Activated CD8-positive, alpha-beta memory T cell treated with anti-CD3 and anti-CD28 coated beads, Interleukin-2, amount 10 ng/mL, durations not matched to agents 7 days and 5 days (primary cell): Measurements from ENCODE around the gene NALF2. TPM values are rescaled to one million over a fixed set of nuclear protein-coding genes. Genes with fewer than 3 reads are reported as not detected.
A peak's percentile ranks its signal among the peaks of the same experiment; 100 is the strongest.

ENCODE experiments used
- ATAC-seq: fragments of 150-1000 bp; cut with Tn5 transposase; one replicate; pipeline ENCODE4 v1.10.0; 2021; ENCODE audit warnings: moderate library complexity
- CTCF ChIA-PET: fragments of 350-600 bp; sonication (Branson Sonifier 250); formaldehyde crosslinking; loops from one replicate; lab custom pipeline; 2021; ENCODE audit warnings: antibody characterized with exemption; lab: Charles Lee
- DNase-seq: peaks from one replicate; pipeline ENCODE4 v3.0.0-alpha.2; 2020
- H3K27ac Mint-ChIP-seq: one replicate; pipeline ENCODE4 v1.8.0; 2021; ENCODE audit warnings: mild to moderate bottlenecking, mixed read lengths
- H3K27me3 Mint-ChIP-seq: one replicate; pipeline ENCODE4 v1.8.0; 2021; ENCODE audit warnings: mixed read lengths
- H3K36me3 Mint-ChIP-seq: one replicate; pipeline ENCODE4 v1.8.0; 2021; ENCODE audit warnings: mild to moderate bottlenecking, mixed read lengths
- H3K4me1 Mint-ChIP-seq: one replicate; pipeline ENCODE4 v1.8.0; 2021; ENCODE audit warnings: mixed read lengths
- H3K4me3 Mint-ChIP-seq: one replicate; pipeline ENCODE4 v1.8.0; 2021; ENCODE audit warnings: mild to moderate bottlenecking, moderate library complexity, mixed read lengths
- H3K9me3 Mint-ChIP-seq: one replicate; pipeline ENCODE4 v1.8.0; 2022; ENCODE audit warnings: low read depth, mixed read lengths
- total RNA-seq, 2 experiments: library from RNA; stranded (reverse); gene quantifications; one replicate each; pipeline ENCODE4 v1.2.3, GENCODE V29; 2021

Gene NALF2
- total RNA-seq, 2 experiments from 2014 or later = 0.23 TPM; not detected in 1

GRCh38 chrX:69506617-69507499, 2.7 kb downstream of the NALF2 start:
- CTCF ChIA-PET = no interaction called here
- DNase-seq = no peak
- H3K4me3 Mint-ChIP-seq = no peak overlapping the region
- no peaks in the 10 kb centered on the region for H3K9me3 Mint-ChIP-seq
- H3K27ac Mint-ChIP-seq = no peak overlapping the region
- ATAC-seq = no peak
- H3K27me3 Mint-ChIP-seq = peaks cover 27% of the 10 kb centered on the region
- H3K4me1 Mint-ChIP-seq = peaks cover 3% of the 10 kb centered on the region
- H3K36me3 Mint-ChIP-seq = no peaks in the 10 kb centered on the region

GRCh38 chrX:69507500-69507789, 3.3 kb downstream of the NALF2 start:
- Mint-ChIP-seq H3K27me3 (peaks cover 27% of the 10 kb centered on the region), H3K27ac (no peak overlapping the region), H3K4me1 (peaks cover 3% of the 10 kb centered on the region), H3K9me3 (no peaks in the 10 kb centered on the region), H3K36me3 (no peaks in the 10 kb centered on the region), H3K4me3 (no peak overlapping the region)
- ATAC-seq = no peak
- DNase-seq = no peak
- CTCF ChIA-PET = no interaction called here

GRCh38 chrX:69508610-69509009, 4.5 kb downstream of the NALF2 start:
- Mint-ChIP-seq H3K27ac (no peak overlapping the region), H3K36me3 (no peaks in the 10 kb centered on the region), H3K9me3 (no peaks in the 10 kb centered on the region), H3K4me1 (peaks cover 3% of the 10 kb centered on the region), H3K4me3 (no peak overlapping the region), H3K27me3 (peaks cover 24% of the 10 kb centered on the region)
- ATAC-seq (no peak), DNase-seq (no peak)
- CTCF ChIA-PET = no interaction called here

GRCh38 chrX:69510137-69510715, 6.1 kb downstream of the NALF2 start:
- Mint-ChIP-seq H3K36me3 (no peaks in the 10 kb centered on the region), H3K27ac (no peak overlapping the region), H3K27me3 (peaks cover 22% of the 10 kb centered on the region)

GRCh38 chrX:69510914-69511513, 6.9 kb downstream of the NALF2 start:
- Mint-ChIP-seq H3K27me3 (peaks cover 17% of the 10 kb centered on the region), H3K9me3 (no peaks in the 10 kb centered on the region), H3K4me1 (no peaks in the 10 kb centered on the region), H3K4me3 (no peak overlapping the region), H3K36me3 (no peaks in the 10 kb centered on the region), H3K27ac (no peak overlapping the region)
- DNase-seq (no peak), ATAC-seq (no peak)
- CTCF ChIA-PET = no interaction called here

More at GRCh38 chrX:69510137-69510715, 6.1 kb downstream of the NALF2 start:
- CTCF ChIA-PET = no interaction called here
- H3K4me3 Mint-ChIP-seq = no peak overlapping the region
- no peak for ATAC-seq
- peaks cover 3% of the 10 kb centered on the region for H3K4me1 Mint-ChIP-seq
- DNase-seq = no peak
- no peaks in the 10 kb centered on the region for H3K9me3 Mint-ChIP-seq

- H3K27ac Mint-ChIP-seq = no peak overlapping the region
- ATAC-seq = no peak
- CTCF ChIA-PET = no interaction called here
- DNase-seq = no peak
- no peaks in the 10 kb centered on the region for H3K36me3 Mint-ChIP-seq
- no peaks in the 10 kb centered on the region for H3K4me1 Mint-ChIP-seq
- no peak overlapping the region for H3K4me3 Mint-ChIP-seq
- peaks cover 7% of the 10 kb centered on the region for H3K27me3 Mint-ChIP-seq
- H3K9me3 Mint-ChIP-seq = no peaks in the 10 kb centered on the region
These were observed 17.9 kb downstream of the NALF2 start for GRCh38 chrX:69522052-69522451.

- Mint-ChIP-seq H3K27me3 (peaks cover 4% of the 10 kb centered on the region), H3K9me3 (no peaks in the 10 kb centered on the region), H3K36me3 (no peaks in the 10 kb centered on the region), H3K4me1 (no peaks in the 10 kb centered on the region), H3K27ac (no peak overlapping the region), H3K4me3 (no peak overlapping the region)
- CTCF ChIA-PET = no interaction called here
- ATAC-seq (no peak), DNase-seq (no peak)
These were observed 19.2 kb downstream of the NALF2 start for GRCh38 chrX:69523314-69523713.

- no peak overlapping the region for H3K4me3 Mint-ChIP-seq
- no peaks in the 10 kb centered on the region for H3K9me3 Mint-ChIP-seq
- ATAC-seq (no peak), DNase-seq (no peak)
- H3K27ac Mint-ChIP-seq = no peak overlapping the region
- H3K27me3 Mint-ChIP-seq = peaks cover 4% of the 10 kb centered on the region
- CTCF ChIA-PET = no interaction called here
- H3K36me3 Mint-ChIP-seq = no peaks in the 10 kb centered on the region
- no peaks in the 10 kb centered on the region for H3K4me1 Mint-ChIP-seq
These were observed 20.7 kb downstream of the NALF2 start for GRCh38 chrX:69524781-69525363.

GRCh38 chrX:69530306-69530705, 26.2 kb downstream of the NALF2 start:
- Mint-ChIP-seq H3K9me3 (no peaks in the 10 kb centered on the region), H3K4me3 (no peak overlapping the region), H3K4me1 (no peaks in the 10 kb centered on the region), H3K27ac (no peak overlapping the region), H3K36me3 (no peaks in the 10 kb centered on the region), H3K27me3 (no peaks in the 10 kb centered on the region)
- ATAC-seq = no peak
- CTCF ChIA-PET = no interaction called here
- DNase-seq = no peak

- CTCF ChIA-PET = no interaction called here
- H3K4me3 Mint-ChIP-seq = no peak overlapping the region
- H3K27me3 Mint-ChIP-seq = no peaks in the 10 kb centered on the region
- no peaks in the 10 kb centered on the region for H3K36me3 Mint-ChIP-seq
- no peaks in the 10 kb centered on the region for H3K9me3 Mint-ChIP-seq
- no peak for ATAC-seq
- no peak for DNase-seq
- no peak overlapping the region for H3K27ac Mint-ChIP-seq
- no peaks in the 10 kb centered on the region for H3K4me1 Mint-ChIP-seq
These were observed 27.1 kb downstream of the NALF2 start for GRCh38 chrX:69531031-69531755.

- Mint-ChIP-seq H3K27ac (no peak overlapping the region), H3K9me3 (no peaks in the 10 kb centered on the region), H3K27me3 (no peaks in the 10 kb centered on the region), H3K4me1 (peaks cover 10% of the 10 kb centered on the region), H3K36me3 (no peaks in the 10 kb centered on the region), H3K4me3 (no peak overlapping the region)
- DNase-seq = no peak
- no peak for ATAC-seq
- CTCF ChIA-PET = no interaction called here
These were observed 31.5 kb downstream of the NALF2 start for GRCh38 chrX:69535661-69536060.

GRCh38 chrX:69538321-69538876, 34.3 kb downstream of the NALF2 start:
- CTCF ChIA-PET = interaction anchor here (2.2 kb wide), 1 partner anchor 492 kb away, joined by 13 read pairs; no protein-coding TSS in a partner anchor

GRCh38 chrX:69539437-69539836, 35.3 kb downstream of the NALF2 start:
- Mint-ChIP-seq H3K27me3 (no peaks in the 10 kb centered on the region), H3K4me3 (no peak overlapping the region), H3K4me1 (peaks cover 10% of the 10 kb centered on the region), H3K27ac (no peak overlapping the region), H3K9me3 (no peaks in the 10 kb centered on the region), H3K36me3 (no peaks in the 10 kb centered on the region)
- CTCF ChIA-PET = interaction anchor here (1.4 kb wide), 1 partner anchor 13 kb away, joined by 3 read pairs; no protein-coding TSS in a partner anchor
- DNase-seq (no peak), ATAC-seq (no peak)

More at GRCh38 chrX:69538321-69538876, 34.3 kb downstream of the NALF2 start:
- no peak overlapping the region for H3K4me3 Mint-ChIP-seq
- H3K27ac Mint-ChIP-seq = no peak overlapping the region
- H3K27me3 Mint-ChIP-seq = no peaks in the 10 kb centered on the region
- peaks cover 10% of the 10 kb centered on the region for H3K4me1 Mint-ChIP-seq
- H3K36me3 Mint-ChIP-seq = no peaks in the 10 kb centered on the region
- ATAC-seq (peak; percentile 93), DNase-seq (peak; percentile 64)
- H3K9me3 Mint-ChIP-seq = no peaks in the 10 kb centered on the region
